DND-41 (cell line): ENCODE measurements around the gene PPOX.

Experiments
- CTCF ChIP-seq: IDR thresholded peaks from 2 replicates; pipeline ENCODE4 v1.5.1; 2012; ENCODE audit warnings: borderline replicate concordance, low read length, moderate library complexity, mild to moderate bottlenecking; ENCODE audit not compliant: poor library complexity, severe bottlenecking; ENCODE audit errors: extremely low read depth
- EZH2 ChIP-seq: IDR thresholded peaks from 3 replicates; pipeline ENCODE4 v1.6.1; 2012; ENCODE audit warnings: borderline replicate concordance, low read depth, mild to moderate bottlenecking, moderate library complexity, low read length, inconsistent platforms; ENCODE audit not compliant: severe bottlenecking

- TF ChIP-seq CTCF = no peak
- no peak for TF ChIP-seq EZH2
Measured at GRCh38 chr1:161200992-161201835, 35.0 kb downstream of the PPOX start.
